ENCODE measurements around the gene TBC1D2B. TPM values are rescaled to one million over a fixed set of nuclear protein-coding genes. Genes with fewer than 3 reads are reported as not detected.
"Not testable (repeated sequence)": the region's sequence is repeated elsewhere in the genome, so short reads cannot be mapped to it uniquely, and the experiment has no call there.

TBC1D2B gene
- total RNA-seq, 2 experiments from 2014 or later, result 57.1 to 60.3 TPM

- CTCF ChIA-PET, result interaction anchor here (0.9 to 3.5 kb wide), 3 partner anchors 68 to 236 kb away, joined by 3 to 15 read pairs (median 7); no protein-coding TSS in a partner anchor
- Mint-ChIP-seq H3K36me3 (ENCODE audit: low read depth) (peaks cover 5% of the 10 kb centered on the region), H3K27ac (no peak overlapping the region)
Measured at GRCh38 chr15:78004222-78004727, 73.2 kb downstream of the TBC1D2B start.

GRCh38 chr15:78003539-78004008 is 73.9 kb downstream of the TBC1D2B start:
- no peak for DNase-seq
- CTCF ChIA-PET, result interaction anchor here (1.9 to 3.5 kb wide), 2 partner anchors 105 to 237 kb away, joined by 7 to 15 read pairs; no protein-coding TSS in a partner anchor
- Mint-ChIP-seq H3K27ac (no peak overlapping the region), H3K36me3 (ENCODE audit: low read depth) (peaks cover 5% of the 10 kb centered on the region), H3K27me3 (ENCODE audit: low read depth) (no peaks in the 10 kb centered on the region), H3K9me3 (no peaks in the 10 kb centered on the region), H3K4me1 (ENCODE audit: low read depth) (peaks cover 2% of the 10 kb centered on the region), H3K4me3 (no peak overlapping the region)
- intact Hi-C loops (cut with micrococcal nuclease), result no loop called here

More at GRCh38 chr15:78004222-78004727, 73.2 kb downstream of the TBC1D2B start:
- H3K4me1 Mint-ChIP-seq (ENCODE audit: low read depth), result peaks cover 2% of the 10 kb centered on the region
- H3K4me3 Mint-ChIP-seq, result no peak overlapping the region
- H3K27me3 Mint-ChIP-seq (ENCODE audit: low read depth), result no peaks in the 10 kb centered on the region
- H3K9me3 Mint-ChIP-seq, result no peaks in the 10 kb centered on the region
- intact Hi-C loops (cut with micrococcal nuclease), result no loop called here
- no peak for DNase-seq

GRCh38 chr15:78002996-78003395 is 74.5 kb downstream of the TBC1D2B start:
- Mint-ChIP-seq H3K27ac (no peak overlapping the region), H3K4me1 (ENCODE audit: low read depth) (peaks cover 2% of the 10 kb centered on the region), H3K4me3 (no peak overlapping the region), H3K9me3 (no peaks in the 10 kb centered on the region), H3K36me3 (ENCODE audit: low read depth) (peaks cover 5% of the 10 kb centered on the region), H3K27me3 (ENCODE audit: low read depth) (no peaks in the 10 kb centered on the region)
- CTCF ChIA-PET, result interaction anchor here (0.6 to 3.5 kb wide), 3 partner anchors 44 to 106 kb away, joined by 4 to 15 read pairs (median 5); no protein-coding TSS in a partner anchor
- intact Hi-C loops (cut with micrococcal nuclease), result no loop called here
- no peak for DNase-seq

- H3K4me1 Mint-ChIP-seq (ENCODE audit: low read depth), result peaks cover 2% of the 10 kb centered on the region
- peak overlapping the region; percentile 41 for H3K27ac Mint-ChIP-seq
- CTCF ChIA-PET, result no interaction called here
- no peak overlapping the region for H3K4me3 Mint-ChIP-seq
- intact Hi-C loops (cut with micrococcal nuclease), result no loop called here
- DNase-seq, result no peak
- peaks cover 5% of the 10 kb centered on the region for H3K36me3 Mint-ChIP-seq (ENCODE audit: low read depth)
- no peaks in the 10 kb centered on the region for H3K9me3 Mint-ChIP-seq
- H3K27me3 Mint-ChIP-seq (ENCODE audit: low read depth), result no peaks in the 10 kb centered on the region
Measured at GRCh38 chr15:78001656-78002055, 75.9 kb downstream of the TBC1D2B start.

- H3K4me3 Mint-ChIP-seq, result no peak overlapping the region
- peaks cover 2% of the 10 kb centered on the region for H3K4me1 Mint-ChIP-seq (ENCODE audit: low read depth)
- H3K27me3 Mint-ChIP-seq (ENCODE audit: low read depth), result no peaks in the 10 kb centered on the region
- CTCF ChIA-PET, result interaction anchor here (0.6 to 3.9 kb wide), 3 partner anchors 56 to 109 kb away, joined by 3 to 49 read pairs (median 3); no protein-coding TSS in a partner anchor
- peaks cover 5% of the 10 kb centered on the region for H3K36me3 Mint-ChIP-seq (ENCODE audit: low read depth)
- H3K27ac Mint-ChIP-seq, result no peak overlapping the region
- H3K9me3 Mint-ChIP-seq, result no peaks in the 10 kb centered on the region
- intact Hi-C loops (cut with micrococcal nuclease), result loop anchor here (1.0 kb wide), 2 partner anchors 103 to 107 kb away; no protein-coding TSS in a partner anchor
- DNase-seq, result no peak
Measured at GRCh38 chr15:78000927-78001249, 76.6 kb downstream of the TBC1D2B start.

- DNase-seq, result peak; percentile 85
- H3K9me3 Mint-ChIP-seq, result no peaks in the 10 kb centered on the region
- CTCF ChIA-PET, result interaction anchor here (0.6 to 3.9 kb wide), 7 partner anchors 18 to 112 kb away, joined by 3 to 49 read pairs (median 3); no protein-coding TSS in a partner anchor
- H3K4me3 Mint-ChIP-seq, result no peak overlapping the region
- H3K4me1 Mint-ChIP-seq (ENCODE audit: low read depth), result peaks cover 2% of the 10 kb centered on the region
- peaks cover 5% of the 10 kb centered on the region for H3K36me3 Mint-ChIP-seq (ENCODE audit: low read depth)
- intact Hi-C loops (cut with micrococcal nuclease), result loop anchor here (1.0 kb wide), 2 partner anchors 104 to 108 kb away; no protein-coding TSS in a partner anchor
- no peaks in the 10 kb centered on the region for H3K27me3 Mint-ChIP-seq (ENCODE audit: low read depth)
- H3K27ac Mint-ChIP-seq, result no peak overlapping the region
Measured at GRCh38 chr15:78000091-78000926, 77.2 kb downstream of the TBC1D2B start.

- intact Hi-C loops (cut with micrococcal nuclease), result no loop called here
- Mint-ChIP-seq H3K36me3 (ENCODE audit: low read depth) (peaks cover 5% of the 10 kb centered on the region), H3K4me3 (no peak overlapping the region), H3K4me1 (ENCODE audit: low read depth) (peaks cover 2% of the 10 kb centered on the region), H3K9me3 (no peaks in the 10 kb centered on the region), H3K27ac (no peak overlapping the region), H3K27me3 (ENCODE audit: low read depth) (no peaks in the 10 kb centered on the region)
- CTCF ChIA-PET, result interaction anchor here (0.8 to 3.9 kb wide), 6 partner anchors 19 to 113 kb away, joined by 3 to 49 read pairs (median 4); no protein-coding TSS in a partner anchor
- no peak for DNase-seq
Measured at GRCh38 chr15:77999486-77999885, 78.0 kb downstream of the TBC1D2B start.

- DNase-seq, result no peak
- Mint-ChIP-seq H3K27ac (no peak overlapping the region), H3K36me3 (ENCODE audit: low read depth) (peaks cover 5% of the 10 kb centered on the region), H3K4me1 (ENCODE audit: low read depth) (peaks cover 2% of the 10 kb centered on the region), H3K9me3 (no peaks in the 10 kb centered on the region), H3K4me3 (no peak overlapping the region), H3K27me3 (ENCODE audit: low read depth) (no peaks in the 10 kb centered on the region)
- CTCF ChIA-PET, result interaction anchor here (1.3 to 3.9 kb wide), 2 partner anchors 39 to 111 kb away, joined by 3 to 49 read pairs; no protein-coding TSS in a partner anchor
- intact Hi-C loops (cut with micrococcal nuclease), result no loop called here
Measured at GRCh38 chr15:77998592-77998991, 78.9 kb downstream of the TBC1D2B start.

- CTCF ChIA-PET, result interaction anchor here (1.3 to 3.9 kb wide), 2 partner anchors 39 to 112 kb away, joined by 3 to 49 read pairs; no protein-coding TSS in a partner anchor
- H3K27me3 Mint-ChIP-seq (ENCODE audit: low read depth); DNase-seq; H3K9me3 Mint-ChIP-seq; intact Hi-C loops (cut with micrococcal nuclease); H3K27ac Mint-ChIP-seq; H3K36me3 Mint-ChIP-seq (ENCODE audit: low read depth); H3K4me1 Mint-ChIP-seq (ENCODE audit: low read depth); H3K4me3 Mint-ChIP-seq: not testable (repeated sequence)
Measured at GRCh38 chr15:77997761-77998554, 79.6 kb downstream of the TBC1D2B start.

GRCh38 chr15:77997221-77997620 is 80.3 kb downstream of the TBC1D2B start:
- H3K4me3 Mint-ChIP-seq; H3K27me3 Mint-ChIP-seq (ENCODE audit: low read depth); H3K9me3 Mint-ChIP-seq; H3K4me1 Mint-ChIP-seq (ENCODE audit: low read depth); H3K27ac Mint-ChIP-seq; H3K36me3 Mint-ChIP-seq (ENCODE audit: low read depth); DNase-seq; intact Hi-C loops (cut with micrococcal nuclease): not testable (repeated sequence)
- CTCF ChIA-PET, result interaction anchor here (1.0 kb wide), 1 partner anchor 110 kb away, joined by 3 read pairs; no protein-coding TSS in a partner anchor

- intact Hi-C loops (cut with micrococcal nuclease); DNase-seq; H3K4me3 Mint-ChIP-seq; H3K27ac Mint-ChIP-seq; H3K27me3 Mint-ChIP-seq (ENCODE audit: low read depth); H3K9me3 Mint-ChIP-seq; H3K4me1 Mint-ChIP-seq (ENCODE audit: low read depth); H3K36me3 Mint-ChIP-seq (ENCODE audit: low read depth): not testable (repeated sequence)
- CTCF ChIA-PET, result interaction anchor here (0.7 to 1.2 kb wide), 3 partner anchors 10 to 112 kb away, joined by 3 to 6 read pairs (median 3); no protein-coding TSS in a partner anchor
Measured at GRCh38 chr15:77996713-77997171, 80.8 kb downstream of the TBC1D2B start.

Data from activated naive CD4-positive, alpha-beta T cell treated with anti-CD3 and anti-CD28 coated beads for 36 hours (primary cell).